ENCODE results near the gene CCR2.

Gene CCR2

DNA sequence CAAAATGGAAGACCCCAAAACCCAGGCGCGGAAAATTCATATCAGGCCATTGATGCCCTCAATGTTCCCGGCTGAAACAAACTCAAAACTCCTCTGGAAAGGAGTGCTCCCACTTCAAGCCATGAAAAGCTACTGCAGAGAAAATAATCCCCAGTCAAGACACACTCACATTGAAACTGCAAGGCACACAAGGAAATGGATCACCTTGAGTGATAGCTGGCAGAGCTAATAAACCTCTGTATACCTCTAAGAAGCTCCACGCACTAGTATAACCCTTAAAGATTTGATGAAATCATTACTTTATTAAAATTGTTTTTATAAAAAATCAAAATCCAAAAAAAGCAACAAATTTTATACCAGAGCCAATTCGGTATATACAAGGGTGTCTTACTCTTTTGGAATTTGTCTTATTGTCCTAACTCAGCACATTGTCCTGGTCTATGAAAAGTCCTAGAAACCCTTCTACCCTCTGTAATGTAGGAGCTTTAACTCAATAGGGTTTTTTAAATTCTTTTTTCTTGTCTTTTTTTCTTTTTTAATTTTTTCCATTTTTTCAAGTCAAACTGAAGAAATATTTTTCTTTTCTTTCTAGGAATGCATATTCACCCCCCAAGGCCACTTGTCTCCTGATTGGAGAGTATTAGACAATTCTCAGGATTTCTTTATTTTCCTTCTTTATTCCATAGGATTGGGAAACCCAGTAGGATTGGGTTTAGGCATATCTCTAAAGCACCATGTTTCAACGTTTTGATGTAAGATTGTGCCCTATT is 44.5 kb downstream of the CCR2 start:
- Histone ChIP-seq H4K8ac (ENCODE audit: low read depth, low read length) (no peak overlapping the region), H3K18ac (ENCODE audit: low read length) (no peak overlapping the region), H3K9ac (ENCODE audit: low read length) (no peak overlapping the region), H3K27ac (ENCODE audit: low read depth, low read length) (no peak overlapping the region), H3K4me1 (ENCODE audit: control insufficient read depth, low read depth, low read length) (peaks cover 10% of the 10 kb centered on the region), H2BK15ac (replicated peaks; ENCODE audit: low read depth) (no peak overlapping the region), H3K79me2 (ENCODE audit: control insufficient read depth, insufficient read depth, low read length) (no peaks in the 10 kb centered on the region), H3K27me3 (ENCODE audit: insufficient read depth, low read length, poor library complexity) (no peaks in the 10 kb centered on the region), H3K23ac (ENCODE audit: low read length) (no peak overlapping the region), H2BK5ac (ENCODE audit: low read length) (no peak overlapping the region), H3K79me1 (ENCODE audit: low read length) (no peaks in the 10 kb centered on the region), H3K4me3 (ENCODE audit: low read length) (no peak overlapping the region), H3K36me3 (ENCODE audit: control insufficient read depth, insufficient read depth, low read length) (no peaks in the 10 kb centered on the region), H3K4ac (ENCODE audit: low read depth, low read length) (no peak overlapping the region), H2BK120ac (ENCODE audit: low read depth, low read length) (no peak overlapping the region), H3K4me2 (ENCODE audit: low read length) (no peak overlapping the region), H2AK5ac (ENCODE audit: low read length) (no peak overlapping the region), H4K5ac (ENCODE audit: low read length) (no peak overlapping the region), H3K56ac (ENCODE audit: low read length) (no peak overlapping the region)
- no CpG with 5 or more reads among the region's 6 CpGs for WGBS (ENCODE audit: extremely low coverage, insufficient coverage, low lambda C conversion rate)
- no peak for DNase-seq

GRCh38 chr3:46399098-46399497 is 45.2 kb downstream of the CCR2 start:
- H3K9ac ChIP-seq (ENCODE audit: low read length), result no peak overlapping the region
- H3K4me2 ChIP-seq (ENCODE audit: low read length), result no peak overlapping the region
- H2BK5ac ChIP-seq (ENCODE audit: low read length), result no peak overlapping the region
- no peak overlapping the region for H2AK5ac ChIP-seq (ENCODE audit: low read length)
- no CpG with 5 or more reads among the region's 2 CpGs for WGBS (ENCODE audit: extremely low coverage, insufficient coverage, low lambda C conversion rate)
- H3K4me1 ChIP-seq (ENCODE audit: control insufficient read depth, low read depth, low read length), result peaks cover 7% of the 10 kb centered on the region
- no peak overlapping the region for H2BK120ac ChIP-seq (ENCODE audit: low read depth, low read length)
- no peak overlapping the region for H3K4ac ChIP-seq (ENCODE audit: low read depth, low read length)
- H3K27ac ChIP-seq (ENCODE audit: low read depth, low read length), result no peak overlapping the region
- H4K5ac ChIP-seq (ENCODE audit: low read length), result no peak overlapping the region
- no peaks in the 10 kb centered on the region for H3K36me3 ChIP-seq (ENCODE audit: control insufficient read depth, insufficient read depth, low read length)
- H3K27me3 ChIP-seq (ENCODE audit: insufficient read depth, low read length, poor library complexity), result no peaks in the 10 kb centered on the region
- no peak overlapping the region for H2BK15ac ChIP-seq (replicated peaks; ENCODE audit: low read depth)
- H3K23ac ChIP-seq (ENCODE audit: low read length), result no peak overlapping the region
- H3K56ac ChIP-seq (ENCODE audit: low read length), result no peak overlapping the region
- H3K79me1 ChIP-seq (ENCODE audit: low read length), result no peaks in the 10 kb centered on the region
- H3K4me3 ChIP-seq (ENCODE audit: low read length), result no peak overlapping the region
- H4K8ac ChIP-seq (ENCODE audit: low read depth, low read length), result no peak overlapping the region
- DNase-seq, result no peak
- H3K18ac ChIP-seq (ENCODE audit: low read length), result no peak overlapping the region
- no peaks in the 10 kb centered on the region for H3K79me2 ChIP-seq (ENCODE audit: control insufficient read depth, insufficient read depth, low read length)

- H3K18ac ChIP-seq (ENCODE audit: low read length), result no peak overlapping the region
- H3K23ac ChIP-seq (ENCODE audit: low read length), result no peak overlapping the region
- no peak overlapping the region for H3K56ac ChIP-seq (ENCODE audit: low read length)
- H4K5ac ChIP-seq (ENCODE audit: low read length), result no peak overlapping the region
- H3K27me3 ChIP-seq (ENCODE audit: insufficient read depth, low read length, poor library complexity), result no peaks in the 10 kb centered on the region
- H4K8ac ChIP-seq (ENCODE audit: low read depth, low read length), result no peak overlapping the region
- no peak overlapping the region for H3K4me3 ChIP-seq (ENCODE audit: low read length)
- H3K4ac ChIP-seq (ENCODE audit: low read depth, low read length), result no peak overlapping the region
- no peak overlapping the region for H2BK15ac ChIP-seq (replicated peaks; ENCODE audit: low read depth)
- H3K9ac ChIP-seq (ENCODE audit: low read length), result no peak overlapping the region
- H3K4me2 ChIP-seq (ENCODE audit: low read length), result no peak overlapping the region
- no peaks in the 10 kb centered on the region for H3K36me3 ChIP-seq (ENCODE audit: control insufficient read depth, insufficient read depth, low read length)
- 100% methylated on average over 1 of the region's 2 CpGs for WGBS (ENCODE audit: extremely low coverage, insufficient coverage, low lambda C conversion rate)
- no peak overlapping the region for H2BK120ac ChIP-seq (ENCODE audit: low read depth, low read length)
- H2AK5ac ChIP-seq (ENCODE audit: low read length), result no peak overlapping the region
- H3K27ac ChIP-seq (ENCODE audit: low read depth, low read length), result no peak overlapping the region
- DNase-seq, result no peak
- H3K4me1 ChIP-seq (ENCODE audit: control insufficient read depth, low read depth, low read length), result peaks cover 7% of the 10 kb centered on the region
- no peak overlapping the region for H2BK5ac ChIP-seq (ENCODE audit: low read length)
- H3K79me2 ChIP-seq (ENCODE audit: control insufficient read depth, insufficient read depth, low read length), result no peaks in the 10 kb centered on the region
- no peaks in the 10 kb centered on the region for H3K79me1 ChIP-seq (ENCODE audit: low read length)
Measured at GRCh38 chr3:46399557-46399956, 45.6 kb downstream of the CCR2 start.

DNA sequence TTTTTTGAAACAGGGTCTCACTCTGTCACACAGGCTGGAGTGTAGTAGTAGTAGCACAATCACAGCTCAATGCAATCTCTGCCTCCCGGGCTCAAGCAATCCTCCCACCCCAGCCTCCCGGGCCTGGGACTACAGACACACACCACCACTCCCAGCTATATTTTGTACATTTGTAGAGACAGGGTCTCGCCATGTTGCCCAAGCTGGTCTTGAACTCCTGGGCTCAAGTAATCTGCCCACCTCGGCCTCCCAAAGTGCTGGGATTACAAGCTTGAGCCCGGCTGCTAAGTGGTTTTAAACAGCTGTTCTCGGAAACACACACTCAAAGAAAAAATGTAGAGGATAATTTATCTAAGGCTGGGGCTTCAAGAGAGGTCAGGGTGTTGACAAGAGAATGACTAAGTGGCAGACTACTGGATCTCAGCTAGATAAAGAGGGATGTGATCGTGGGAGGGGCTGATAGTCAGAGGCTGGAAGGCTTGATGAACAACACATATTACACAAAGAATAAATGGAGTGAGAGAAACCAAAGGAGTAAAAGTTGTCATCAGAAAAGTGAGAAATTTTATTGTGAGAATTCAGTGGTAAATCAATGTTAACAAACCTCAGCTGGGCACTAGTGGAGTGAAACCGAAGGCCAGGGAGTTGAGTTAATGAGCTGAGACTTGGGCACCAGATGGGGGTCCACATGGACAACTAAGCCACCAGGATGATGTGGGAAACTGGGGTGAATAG is 46.3 kb downstream of the CCR2 start:
- no peak overlapping the region for H4K5ac ChIP-seq (ENCODE audit: low read length)
- peaks cover 7% of the 10 kb centered on the region for H3K4me1 ChIP-seq (ENCODE audit: control insufficient read depth, low read depth, low read length)
- H2BK5ac ChIP-seq (ENCODE audit: low read length), result no peak overlapping the region
- no peak overlapping the region for H2BK15ac ChIP-seq (replicated peaks; ENCODE audit: low read depth)
- H3K27ac ChIP-seq (ENCODE audit: low read depth, low read length), result peak overlapping the region; percentile 37
- no peak overlapping the region for H3K56ac ChIP-seq (ENCODE audit: low read length)
- H3K4ac ChIP-seq (ENCODE audit: low read depth, low read length), result no peak overlapping the region
- H2AK5ac ChIP-seq (ENCODE audit: low read length), result no peak overlapping the region
- H3K27me3 ChIP-seq (ENCODE audit: insufficient read depth, low read length, poor library complexity), result no peaks in the 10 kb centered on the region
- H4K8ac ChIP-seq (ENCODE audit: low read depth, low read length), result no peak overlapping the region
- no peaks in the 10 kb centered on the region for H3K79me1 ChIP-seq (ENCODE audit: low read length)
- H3K4me3 ChIP-seq (ENCODE audit: low read length), result no peak overlapping the region
- no peaks in the 10 kb centered on the region for H3K79me2 ChIP-seq (ENCODE audit: control insufficient read depth, insufficient read depth, low read length)
- no peak overlapping the region for H3K4me2 ChIP-seq (ENCODE audit: low read length)
- no CpG with 5 or more reads among the region's 8 CpGs for WGBS (ENCODE audit: extremely low coverage, insufficient coverage, low lambda C conversion rate)
- no peak overlapping the region for H2BK120ac ChIP-seq (ENCODE audit: low read depth, low read length)
- no peak overlapping the region for H3K9ac ChIP-seq (ENCODE audit: low read length)
- no peak overlapping the region for H3K23ac ChIP-seq (ENCODE audit: low read length)
- H3K18ac ChIP-seq (ENCODE audit: low read length), result peak overlapping the region; percentile 23
- H3K36me3 ChIP-seq (ENCODE audit: control insufficient read depth, insufficient read depth, low read length), result no peaks in the 10 kb centered on the region
- DNase-seq, result peak; percentile 76

GRCh38 chr3:46400846-46401245 is 46.9 kb downstream of the CCR2 start:
- H3K23ac ChIP-seq (ENCODE audit: low read length), result no peak overlapping the region
- H2BK120ac ChIP-seq (ENCODE audit: low read depth, low read length), result no peak overlapping the region
- H3K36me3 ChIP-seq (ENCODE audit: control insufficient read depth, insufficient read depth, low read length), result no peaks in the 10 kb centered on the region
- peaks cover 7% of the 10 kb centered on the region for H3K4me1 ChIP-seq (ENCODE audit: control insufficient read depth, low read depth, low read length)
- H2BK15ac ChIP-seq (replicated peaks; ENCODE audit: low read depth), result no peak overlapping the region
- no CpG with 5 or more reads among the region's 5 CpGs for WGBS (ENCODE audit: extremely low coverage, insufficient coverage, low lambda C conversion rate)
- no peak for DNase-seq
- no peak overlapping the region for H3K27ac ChIP-seq (ENCODE audit: low read depth, low read length)
- no peaks in the 10 kb centered on the region for H3K79me1 ChIP-seq (ENCODE audit: low read length)
- H3K27me3 ChIP-seq (ENCODE audit: insufficient read depth, low read length, poor library complexity), result no peaks in the 10 kb centered on the region
- H4K5ac ChIP-seq (ENCODE audit: low read length), result no peak overlapping the region
- no peak overlapping the region for H2BK5ac ChIP-seq (ENCODE audit: low read length)
- H3K9ac ChIP-seq (ENCODE audit: low read length), result no peak overlapping the region
- H3K4me2 ChIP-seq (ENCODE audit: low read length), result no peak overlapping the region
- no peaks in the 10 kb centered on the region for H3K79me2 ChIP-seq (ENCODE audit: control insufficient read depth, insufficient read depth, low read length)
- H3K4me3 ChIP-seq (ENCODE audit: low read length), result no peak overlapping the region
- H3K18ac ChIP-seq (ENCODE audit: low read length), result peak overlapping the region; percentile 23
- H3K56ac ChIP-seq (ENCODE audit: low read length), result no peak overlapping the region
- H2AK5ac ChIP-seq (ENCODE audit: low read length), result no peak overlapping the region
- H3K4ac ChIP-seq (ENCODE audit: low read depth, low read length), result no peak overlapping the region
- no peak overlapping the region for H4K8ac ChIP-seq (ENCODE audit: low read depth, low read length)

Measured in mesendoderm (in vitro differentiated cells).